Measurements from ENCODE around the gene ADISSP. TPM values are rescaled to one million over a fixed set of nuclear protein-coding genes. Genes with fewer than 3 reads are reported as not detected.

Gene ADISSP
- total RNA-seq, 2 donors from 2014 or later: 7.8 to 20.4 TPM

GRCh38 chr20:3812975-3813847, 45.7 kb upstream of the ADISSP start:
- H3K4me1 ChIP-seq (ENCODE audit: control insufficient read depth in 1 of 2, low read depth in 2 of 2): peaks cover 12 to 50% of the 10 kb centered on the region in 2 donors
- TF ChIP-seq, protein P1, sequence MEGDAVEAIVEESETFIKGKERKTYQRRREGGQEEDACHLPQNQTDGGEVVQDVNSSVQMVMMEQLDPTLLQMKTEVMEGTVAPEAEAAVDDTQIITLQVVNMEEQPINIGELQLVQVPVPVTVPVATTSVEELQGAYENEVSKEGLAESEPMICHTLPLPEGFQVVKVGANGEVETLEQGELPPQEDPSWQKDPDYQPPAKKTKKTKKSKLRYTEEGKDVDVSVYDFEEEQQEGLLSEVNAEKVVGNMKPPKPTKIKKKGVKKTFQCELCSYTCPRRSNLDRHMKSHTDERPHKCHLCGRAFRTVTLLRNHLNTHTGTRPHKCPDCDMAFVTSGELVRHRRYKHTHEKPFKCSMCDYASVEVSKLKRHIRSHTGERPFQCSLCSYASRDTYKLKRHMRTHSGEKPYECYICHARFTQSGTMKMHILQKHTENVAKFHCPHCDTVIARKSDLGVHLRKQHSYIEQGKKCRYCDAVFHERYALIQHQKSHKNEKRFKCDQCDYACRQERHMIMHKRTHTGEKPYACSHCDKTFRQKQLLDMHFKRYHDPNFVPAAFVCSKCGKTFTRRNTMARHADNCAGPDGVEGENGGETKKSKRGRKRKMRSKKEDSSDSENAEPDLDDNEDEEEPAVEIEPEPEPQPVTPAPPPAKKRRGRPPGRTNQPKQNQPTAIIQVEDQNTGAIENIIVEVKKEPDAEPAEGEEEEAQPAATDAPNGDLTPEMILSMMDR (IDR thresholded peaks at IDR 0.05): no peak
- H3K27me3 ChIP-seq (replicated peaks; ENCODE audit: insufficient read depth): no peaks in the 10 kb centered on the region
- DNase-seq (ENCODE audit: low spot score): no peak
- H3K36me3 ChIP-seq: no peaks in the 10 kb centered on the region
- no peaks in the 10 kb centered on the region for H3K9me3 ChIP-seq
- H3K27ac ChIP-seq: peak overlapping the region; percentile 41 to 58
- ATAC-seq (ENCODE audit: insufficient number of reproducible peaks, low FRiP score, low read depth): no peak
- H3K4me3 ChIP-seq: no peak overlapping the region

DNA sequence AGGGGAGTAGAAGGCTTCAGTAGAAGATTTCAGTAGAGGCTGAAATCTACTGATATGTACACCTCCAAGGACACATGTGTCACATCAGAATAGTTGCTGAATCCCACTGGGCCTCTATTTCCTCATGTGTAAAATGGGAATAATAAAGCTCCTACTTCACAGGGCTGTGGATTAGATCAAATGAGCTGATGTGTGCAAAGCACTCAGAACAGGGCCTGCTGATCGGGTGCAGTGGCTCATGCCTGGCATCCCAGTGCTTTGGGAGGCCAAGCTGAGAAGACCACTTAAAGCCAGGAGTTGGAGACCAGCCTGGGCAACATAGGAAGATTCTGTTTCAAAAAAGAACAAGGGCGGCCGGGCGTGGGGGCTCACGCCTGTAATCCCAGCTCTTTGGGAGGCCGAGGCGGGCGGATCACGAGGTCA, 44.7 kb upstream of the ADISSP start:
- TF ChIP-seq, protein P1 (IDR thresholded peaks at IDR 0.05): no peak
- no peak overlapping the region for H3K4me3 ChIP-seq
- H3K36me3 ChIP-seq: no peaks in the 10 kb centered on the region
- H3K4me1 ChIP-seq (ENCODE audit: control insufficient read depth in 1 of 2, low read depth in 2 of 2): peaks cover 19 to 57% of the 10 kb centered on the region in 2 donors
- H3K27ac ChIP-seq: peak overlapping the region; percentile 84 to 94
- ATAC-seq (ENCODE audit: insufficient number of reproducible peaks, low FRiP score, low read depth) (no peak), DNase-seq (ENCODE audit: low spot score) (no peak)
- no peaks in the 10 kb centered on the region for H3K9me3 ChIP-seq
- H3K27me3 ChIP-seq (replicated peaks; ENCODE audit: insufficient read depth): no peaks in the 10 kb centered on the region

- Histone ChIP-seq H3K4me1 (ENCODE audit: control insufficient read depth in 1 of 2, low read depth in 2 of 2) (peaks cover 25 to 63% of the 10 kb centered on the region in 2 donors), H3K4me3 (peak overlapping the region; percentile 67), H3K36me3 (no peaks in the 10 kb centered on the region), H3K27me3 (replicated peaks; ENCODE audit: insufficient read depth) (no peaks in the 10 kb centered on the region), H3K9me3 (no peaks in the 10 kb centered on the region), H3K27ac (peak overlapping the region; percentile 84 to 94)
- DNase-seq (ENCODE audit: low spot score) (peak; percentile 92), ATAC-seq (ENCODE audit: insufficient number of reproducible peaks, low FRiP score, low read depth) (peak; percentile 81)
- TF ChIP-seq, protein P1 (IDR thresholded peaks at IDR 0.05): no peak
Measured at GRCh38 chr20:3811467-3812258, 44.1 kb upstream of the ADISSP start.

DNA sequence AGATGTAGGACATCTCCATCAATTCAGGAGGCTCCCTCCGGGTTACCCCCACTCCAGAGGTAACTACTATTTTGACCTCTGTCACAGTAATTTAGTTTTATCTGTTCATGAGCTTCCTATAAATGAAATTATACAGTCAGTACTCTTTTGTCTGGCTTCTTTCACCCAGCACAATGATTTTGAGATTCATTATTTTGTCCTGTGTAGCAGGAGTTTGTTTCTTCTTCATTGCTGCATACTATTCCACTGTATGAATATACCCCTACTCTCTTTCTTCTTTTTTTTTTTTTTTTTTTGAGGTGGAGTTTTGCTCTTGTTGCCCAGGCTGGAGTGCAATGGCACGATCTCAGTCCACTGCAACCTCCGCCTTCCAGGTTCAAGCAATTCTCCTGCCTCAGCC, 41.0 kb upstream of the ADISSP start:
- H3K4me3 ChIP-seq: peak overlapping the region; percentile 48
- H3K27ac ChIP-seq: peak overlapping the region; percentile 94 to 97
- DNase-seq (ENCODE audit: low spot score): no peak
- H3K4me1 ChIP-seq (ENCODE audit: control insufficient read depth in 1 of 2, low read depth in 2 of 2): peaks cover 34 to 76% of the 10 kb centered on the region in 2 donors
- H3K36me3 ChIP-seq: peaks cover 9% of the 10 kb centered on the region
- H3K27me3 ChIP-seq (replicated peaks; ENCODE audit: insufficient read depth): no peaks in the 10 kb centered on the region
- H3K9me3 ChIP-seq: no peaks in the 10 kb centered on the region
- ATAC-seq (ENCODE audit: insufficient number of reproducible peaks, low FRiP score, low read depth): no peak
- TF ChIP-seq, protein P1 (IDR thresholded peaks at IDR 0.05): no peak

DNA sequence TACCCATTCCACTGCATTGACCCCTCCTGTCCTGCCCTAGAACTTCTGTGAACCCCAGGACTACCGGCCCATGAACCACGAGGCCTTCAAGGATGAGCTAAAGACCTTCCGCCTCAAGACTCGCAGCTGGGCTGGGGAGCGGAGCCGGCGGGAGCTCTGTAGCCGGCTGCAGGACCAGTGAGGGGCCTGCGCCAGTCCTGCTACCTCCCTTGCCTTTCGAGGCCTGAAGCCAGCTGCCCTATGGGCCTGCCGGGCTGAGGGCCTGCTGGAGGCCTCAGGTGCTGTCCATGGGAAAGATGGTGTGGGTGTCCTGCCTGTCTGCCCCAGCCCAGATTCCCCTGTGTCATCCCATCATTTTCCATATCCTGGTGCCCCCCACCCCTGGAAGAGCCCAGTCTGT, 37.2 kb upstream of the ADISSP start:
- ATAC-seq (ENCODE audit: insufficient number of reproducible peaks, low FRiP score, low read depth): no peak
- no peak for DNase-seq (ENCODE audit: low spot score)
- Histone ChIP-seq H3K36me3 (peaks cover 45% of the 10 kb centered on the region), H3K27ac (no peak overlapping the region), H3K4me3 (no peak overlapping the region), H3K4me1 (ENCODE audit: control insufficient read depth in 1 of 2, low read depth in 2 of 2) (peaks cover 26 to 44% of the 10 kb centered on the region in 2 donors), H3K9me3 (no peaks in the 10 kb centered on the region), H3K27me3 (replicated peaks; ENCODE audit: insufficient read depth) (no peaks in the 10 kb centered on the region)
- TF ChIP-seq, protein P1 (IDR thresholded peaks at IDR 0.05): no peak

Data from thoracic aorta (tissue), 2 donors.